Heart left ventricle (tissue), 13 donors: Measurements from ENCODE around the gene TIFAB.

ENCODE experiments used
- POLR2A ChIP-seq, 2 donors: fragments of 450-650 bp; IDR thresholded peaks; one replicate each; pipeline ENCODE4 v1.6.1; 2017; ENCODE audit warnings: antibody characterized with exemption in 2 of 2, mild to moderate bottlenecking in 2 of 2, moderate library complexity in 2 of 2
- TF ChIP-seq, protein P1 (sequence below), 12 donors: fragments of 200-600 bp; sonication (generic) in 4 of 12; IDR thresholded peaks; one replicate each; pipeline versions ENCODE4 v1.5.0 to v1.8.0; 2018 to 2022; ENCODE audit warnings: antibody characterized with exemption in 12 of 12, mild to moderate bottlenecking in 5 of 12
- donor health status: ischemic (EF 13 %, LVEDD 7.1; RV severe dilation, severe dysfunction).
- donor health status: DM: no; HTN: yes; CAD: no.
- donor health status: DM: no; HTN: no; CAD: no.
- donor health status: ischemic (EF 25% LVEDD 6.9; RV normal size, moderate dysfunction).
- donor health status: ischemic (EF 25% LVEDD 5.7; RV mildly dilated, moderate dysfunction).
- donor health status: ischemic (EF 35%, LVEDD 5.7; RV mildly dilated, moderate dysfunction).
- donor health status: nonischemic (EF 11% LVEDD 7.7; RV severe dilation, severe dysfunction).
- donor health status: DM: yes; HTN: yes; CAD: no.
- donor health status: PGD.
- donor health status: ischemic (EF 29% LVEDD 5.4; RV normal size, mild dysfunction).
- donor health status: nonischemic (EF 23%, LVEDD 6.1; RV moderate dilation, normal function).

DNA sequence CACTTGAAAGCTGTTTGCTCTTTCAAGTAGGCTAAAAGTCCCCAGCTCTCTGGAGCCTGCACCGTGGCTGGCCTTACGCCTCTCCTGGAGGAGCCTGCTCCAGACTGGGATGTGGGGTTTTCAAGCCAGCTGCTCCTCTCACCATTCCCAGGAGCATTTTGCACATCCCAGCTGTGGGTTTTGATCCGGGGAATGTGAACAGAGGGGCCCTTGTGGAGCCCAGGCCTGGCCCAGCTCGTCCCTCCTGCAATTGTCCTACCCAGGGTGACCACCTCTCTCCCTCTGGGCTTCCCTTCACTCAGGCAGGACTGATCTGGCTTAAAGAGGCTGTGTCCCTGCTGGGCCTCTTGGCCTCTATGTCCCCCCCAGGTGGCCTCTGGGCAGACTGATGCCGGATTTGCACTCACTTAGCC lies 32.5 kb upstream of the TIFAB start:
- TF ChIP-seq, protein P1, sequence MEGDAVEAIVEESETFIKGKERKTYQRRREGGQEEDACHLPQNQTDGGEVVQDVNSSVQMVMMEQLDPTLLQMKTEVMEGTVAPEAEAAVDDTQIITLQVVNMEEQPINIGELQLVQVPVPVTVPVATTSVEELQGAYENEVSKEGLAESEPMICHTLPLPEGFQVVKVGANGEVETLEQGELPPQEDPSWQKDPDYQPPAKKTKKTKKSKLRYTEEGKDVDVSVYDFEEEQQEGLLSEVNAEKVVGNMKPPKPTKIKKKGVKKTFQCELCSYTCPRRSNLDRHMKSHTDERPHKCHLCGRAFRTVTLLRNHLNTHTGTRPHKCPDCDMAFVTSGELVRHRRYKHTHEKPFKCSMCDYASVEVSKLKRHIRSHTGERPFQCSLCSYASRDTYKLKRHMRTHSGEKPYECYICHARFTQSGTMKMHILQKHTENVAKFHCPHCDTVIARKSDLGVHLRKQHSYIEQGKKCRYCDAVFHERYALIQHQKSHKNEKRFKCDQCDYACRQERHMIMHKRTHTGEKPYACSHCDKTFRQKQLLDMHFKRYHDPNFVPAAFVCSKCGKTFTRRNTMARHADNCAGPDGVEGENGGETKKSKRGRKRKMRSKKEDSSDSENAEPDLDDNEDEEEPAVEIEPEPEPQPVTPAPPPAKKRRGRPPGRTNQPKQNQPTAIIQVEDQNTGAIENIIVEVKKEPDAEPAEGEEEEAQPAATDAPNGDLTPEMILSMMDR (IDR thresholded peaks at IDR 0.05): no peak
- no peak for TF ChIP-seq POLR2A (IDR thresholded peaks at IDR 0.05)
